HG03108 (cell line): Measurements from ENCODE around the gene RGMB.
A peak's percentile ranks its signal among the peaks of the same experiment; 100 is the strongest.
"Not testable (repeated sequence)": the region's sequence is repeated elsewhere in the genome, so short reads cannot be mapped to it uniquely, and the experiment has no call there.

ENCODE experiments used
- ATAC-seq: cut with Tn5 transposase; IDR thresholded peaks from one replicate; pipeline ENCODE4 v1.9.1; 2021; ENCODE audit warnings: moderate library complexity; ENCODE audit not compliant: unreplicated experiment

RGMB gene

GRCh38 chr5:98773464-98774191 lies at the start of gene RGMB:
RGMB (plus strand) TSS chr5:98773663; CDS start chr5:98774071, 408 bp downstream.
- ATAC-seq = peak; percentile 82

GRCh38 chr5:98726258-98726657 lies 47.2 kb upstream of the RGMB start:
- no peak for ATAC-seq

GRCh38 chr5:98727686-98728085 lies 45.8 kb upstream of the RGMB start:
- no peak for ATAC-seq

GRCh38 chr5:98734646-98735045 lies 38.8 kb upstream of the RGMB start:
- no peak for ATAC-seq

GRCh38 chr5:98735806-98736507 lies 37.5 kb upstream of the RGMB start:
- no peak for ATAC-seq

- no peak for ATAC-seq
Measured at GRCh38 chr5:98736753-98737152, 36.7 kb upstream of the RGMB start.

- not testable (repeated sequence) for ATAC-seq
Measured at GRCh38 chr5:98737441-98737840, 36.0 kb upstream of the RGMB start.

GRCh38 chr5:98738481-98739149 lies 34.8 kb upstream of the RGMB start:
- not testable (repeated sequence) for ATAC-seq

- no peak for ATAC-seq
Measured at GRCh38 chr5:98741926-98742325, 31.5 kb upstream of the RGMB start.

- no peak for ATAC-seq
Measured at GRCh38 chr5:98742396-98743073, 30.9 kb upstream of the RGMB start.

GRCh38 chr5:98748259-98748658 lies 25.2 kb upstream of the RGMB start:
- not testable (repeated sequence) for ATAC-seq

- ATAC-seq = no peak
Measured at GRCh38 chr5:98749046-98749445, 24.4 kb upstream of the RGMB start.

- no peak for ATAC-seq
Measured at GRCh38 chr5:98750693-98751092, 22.8 kb upstream of the RGMB start.

- not testable (repeated sequence) for ATAC-seq
Measured at GRCh38 chr5:98752331-98752730, 21.1 kb upstream of the RGMB start.

GRCh38 chr5:98752801-98753200 lies 20.7 kb upstream of the RGMB start:
- ATAC-seq = not testable (repeated sequence)

GRCh38 chr5:98753507-98753906 lies 20.0 kb upstream of the RGMB start:
- no peak for ATAC-seq

GRCh38 chr5:98755406-98755805 lies 18.1 kb upstream of the RGMB start:
- no peak for ATAC-seq

GRCh38 chr5:98757978-98758377 lies 15.5 kb upstream of the RGMB start:
- ATAC-seq = no peak

GRCh38 chr5:98763001-98763630 lies 10.3 kb upstream of the RGMB start:
- no peak for ATAC-seq

GRCh38 chr5:98765815-98766214 lies 7.6 kb upstream of the RGMB start:
- no peak for ATAC-seq

- no peak for ATAC-seq
Measured at GRCh38 chr5:98767581-98767980, 5.9 kb upstream of the RGMB start.
